Left cardiac atrium (tissue), 4 donors: Measurements from ENCODE around the gene SLX4. TPM values are rescaled to one million over a fixed set of nuclear protein-coding genes. Genes with fewer than 3 reads are reported as not detected.

Experiments
- ATAC-seq, 2 donors: fragments of 200-7000 bp; cut with Tn5 transposase; one replicate each; pipeline ENCODE4 v1.9.1; 2020; ENCODE audit warnings: mild to moderate bottlenecking in 2 of 2, moderate library complexity in 2 of 2
- DNase-seq: peaks from one replicate; pipeline ENCODE4 v3.0.0-alpha.2; 2020
- intact Hi-C, 2 donors: fragments of 100-400 bp; cut with DNase I; formaldehyde crosslinking; loops; one replicate each; pipeline versions ENCODE4 v1.14.1 to v1.15.1; 2022 to 2023
- total RNA-seq, 2 donors: library from RNA; stranded (reverse); fragmentation: NEBNext Ultra II Directional; extraction: Animal tissue kit (Norgen Biotek cat#: 25700); gene quantifications; one replicate each; pipeline ENCODE4 v1.2.1, GENCODE V29; 2021
- donor health status: DM: no; HTN: yes; CAD: no.
- donor health status: DM: no; HTN: yes; CAD: no; lungs with severe emphysema.
- donor health status: DM: yes; HTN: yes; CAD: no.
- donor health status: Dilated cardiomyopathy.

The SLX4 gene
- total RNA-seq, 2 donors from 2014 or later, result 2.5 to 2.8 TPM

GRCh38 chr16:3607161-3607560 is 4.2 kb downstream of the SLX4 start:
- intact Hi-C loops, result loop anchor here in 1 of 2 donors (10.0 kb wide), 1 partner anchor 72 kb away; no protein-coding TSS in a partner anchor
- ATAC-seq (no peak), DNase-seq (no peak)

GRCh38 chr16:3606441-3606840 is 5.0 kb downstream of the SLX4 start:
- intact Hi-C loops, result loop anchor here in 1 of 2 donors (10.0 kb wide), 1 partner anchor 72 kb away; no protein-coding TSS in a partner anchor
- no peak for ATAC-seq
- DNase-seq, result no peak

GRCh38 chr16:3602320-3602653 is 9.1 kb downstream of the SLX4 start:
- DNase-seq, result no peak
- intact Hi-C loops, result loop anchor here in 1 of 2 donors (10.0 kb wide), 1 partner anchor 67 kb away; no protein-coding TSS in a partner anchor
- ATAC-seq, result no peak

- DNase-seq (no peak), ATAC-seq (no peak)
- intact Hi-C loops, result loop anchor here in 1 of 2 donors (10.0 kb wide), 1 partner anchor 67 kb away; no protein-coding TSS in a partner anchor
Measured at GRCh38 chr16:3601614-3602319, 9.6 kb downstream of the SLX4 start.

GRCh38 chr16:3599922-3600321 is 11.5 kb downstream of the SLX4 start:
- DNase-seq (no peak), ATAC-seq (no peak)
- intact Hi-C loops, result loop anchor here in 1 of 2 donors (10.0 kb wide), 1 partner anchor 65 kb away; no protein-coding TSS in a partner anchor

GRCh38 chr16:3599121-3599520 is 12.3 kb downstream of the SLX4 start:
- no peak for ATAC-seq
- intact Hi-C loops, result no loop called here

GRCh38 chr16:3598236-3598635 is 13.2 kb downstream of the SLX4 start:
- no peak for DNase-seq
- ATAC-seq, result no peak
- intact Hi-C loops, result no loop called here

More at GRCh38 chr16:3599121-3599520, 12.3 kb downstream of the SLX4 start:
- DNase-seq, result no peak

GRCh38 chr16:3597676-3598075 is 13.7 kb downstream of the SLX4 start:
- intact Hi-C loops, result no loop called here
- DNase-seq (no peak), ATAC-seq (no peak)

GRCh38 chr16:3597226-3597625 is 14.2 kb downstream of the SLX4 start:
- ATAC-seq, result no peak
- intact Hi-C loops, result no loop called here
- no peak for DNase-seq

- DNase-seq, result no peak
- ATAC-seq, result no peak
- intact Hi-C loops, result no loop called here
Measured at GRCh38 chr16:3596101-3596861, 15.1 kb downstream of the SLX4 start.

- intact Hi-C loops, result no loop called here
- no peak for DNase-seq
- ATAC-seq, result no peak
Measured at GRCh38 chr16:3595521-3596021, 15.8 kb downstream of the SLX4 start.

GRCh38 chr16:3595110-3595486 is 16.3 kb downstream of the SLX4 start:
- ATAC-seq (no peak), DNase-seq (no peak)
- intact Hi-C loops, result no loop called here

- intact Hi-C loops, result no loop called here
- ATAC-seq (no peak), DNase-seq (no peak)
Measured at GRCh38 chr16:3594316-3595109, 16.9 kb downstream of the SLX4 start.

GRCh38 chr16:3592559-3592958 is 18.8 kb downstream of the SLX4 start:
- intact Hi-C loops, result no loop called here
- DNase-seq, result no peak
- ATAC-seq, result peak in 1 of 2 donors; percentile 47

- DNase-seq (no peak), ATAC-seq (no peak)
- intact Hi-C loops, result no loop called here
Measured at GRCh38 chr16:3591991-3592390, 19.4 kb downstream of the SLX4 start.

GRCh38 chr16:3591436-3591803 is 20.0 kb downstream of the SLX4 start:
- no peak for DNase-seq
- intact Hi-C loops, result no loop called here
- ATAC-seq, result no peak

GRCh38 chr16:3590736-3591435 is 20.5 kb downstream of the SLX4 start:
- no peak for ATAC-seq
- intact Hi-C loops, result no loop called here
- no peak for DNase-seq

GRCh38 chr16:3589991-3590701 is 21.3 kb downstream of the SLX4 start:
- intact Hi-C loops, result no loop called here
- ATAC-seq (no peak), DNase-seq (no peak)
